H1 (cell line): ENCODE results near the gene OBI1. TPM values are rescaled to one million over a fixed set of nuclear protein-coding genes. Genes with fewer than 3 reads are reported as not detected.

Experiments used
- CTCF ChIA-PET: fragments of 300-600 bp; sonication (Branson Sonifier 250); formaldehyde crosslinking; loops from one replicate; lab custom pipeline; 2021; ENCODE audit not compliant: partially characterized antibody; lab: Charles Lee
- POLR2A ChIA-PET: fragments of 300-600 bp; sonication (Branson Sonifier 250); formaldehyde crosslinking; loops from one replicate; lab custom pipeline; 2021; ENCODE audit warnings: inconsistent platforms; ENCODE audit not compliant: partially characterized antibody; lab: Charles Lee
- DNase-seq, 2 experiments: peaks; one replicate each; pipeline versions ENCODE4 v3.0.0 to v3.0.0-alpha.2; 2010 to 2022; ENCODE audit warnings: low spot score in 2 of 2, low read depth in 1 of 2, mixed read lengths in 1 of 2
- FAIRE-seq: peaks from 2 replicates; lab custom pipeline; 2011; peaks lifted over from hg19 to GRCh38; lab: Jason Lieb, UNC
- H2AFZ ChIP-seq: 2 replicates; pipeline ENCODE4 v1.8.1; 2012; ENCODE audit warnings: low read length, inconsistent platforms
- H2AK5ac ChIP-seq: 2 replicates; pipeline ENCODE4 v1.6.1; 2013; ENCODE audit warnings: low read depth, low read length
- H2BK120ac ChIP-seq: replicated peaks from 2 replicates; pipeline ENCODE3; 2013; ENCODE audit warnings: low read depth, low read length, inconsistent platforms
- H2BK12ac ChIP-seq: 2 replicates; pipeline ENCODE4 v1.6.1; 2013; ENCODE audit warnings: low read depth, low read length
- H2BK15ac ChIP-seq: 2 replicates; pipeline ENCODE4 v1.6.1; 2013; ENCODE audit warnings: low read length
- H2BK20ac ChIP-seq: 2 replicates; pipeline ENCODE4 v1.6.1; 2013; ENCODE audit warnings: low read length
- H2BK5ac ChIP-seq: 2 replicates; pipeline ENCODE4 v1.6.1; 2013; ENCODE audit warnings: low read depth, low read length
- H3K14ac ChIP-seq: 2 replicates; pipeline ENCODE4 v1.6.1; 2013; ENCODE audit warnings: inconsistent platforms; ENCODE audit not compliant: insufficient read length
- H3K18ac ChIP-seq: 2 replicates; pipeline ENCODE4 v1.6.1; 2013; ENCODE audit warnings: low read length; ENCODE audit errors: extremely low read depth
- H3K23ac ChIP-seq: 2 replicates; pipeline ENCODE4 v1.6.1; 2013; ENCODE audit warnings: inconsistent platforms; ENCODE audit not compliant: insufficient read length
- H3K23me2 ChIP-seq: 2 replicates; pipeline ENCODE4 v1.6.1; 2013; ENCODE audit warnings: low read depth, low read length
- H3K27ac ChIP-seq: 2 replicates; pipeline ENCODE4 v1.6.1; 2011; ENCODE audit warnings: low read depth, low read length, inconsistent platforms
- H3K27me3 ChIP-seq, 4 experiments: replicated peaks in 1 of 4; 1 replicate in 1 of 4; 2 replicates in 3 of 4; pipeline versions ENCODE4 v1.6.1 to v1.8.1; 2011 to 2013; ENCODE audit warnings: low read length in 3 of 4, mild to moderate bottlenecking in 3 of 4, inconsistent platforms in 2 of 4, mixed read lengths in 2 of 4, moderate library complexity in 1 of 4; ENCODE audit not compliant: control insufficient read depth in 3 of 4, insufficient read depth in 3 of 4; ENCODE audit errors: extremely low read depth in 1 of 4
- H3K36me3 ChIP-seq, 4 experiments: 2 replicates each; pipeline versions ENCODE4 v1.6.1 to v1.8.1; 2011 to 2013; ENCODE audit warnings: mild to moderate bottlenecking in 4 of 4, low read length in 3 of 4, moderate library complexity in 2 of 4, control low read depth in 1 of 4, inconsistent platforms in 1 of 4; ENCODE audit not compliant: insufficient read depth in 4 of 4, control insufficient read depth in 2 of 4
- H3K4ac ChIP-seq: replicated peaks from 2 replicates; pipeline ENCODE3; 2013; ENCODE audit warnings: low read length, low read depth, mixed read lengths, inconsistent platforms; ENCODE audit not compliant: insufficient read length
- H3K4me1 ChIP-seq, 4 experiments: replicated peaks in 1 of 4; 1 replicate in 1 of 4; 2 replicates in 3 of 4; pipeline versions ENCODE4 v1.6.1 to v1.8.1; 2011 to 2013; ENCODE audit warnings: low read length in 3 of 4, inconsistent platforms in 2 of 4, mixed read lengths in 1 of 4; ENCODE audit not compliant: insufficient read depth in 4 of 4, control insufficient read depth in 3 of 4
- H3K4me2 ChIP-seq, 2 experiments: 2 replicates each; pipeline versions ENCODE4 v1.6.1 to v1.8.1; 2011 to 2013; ENCODE audit warnings: low read depth in 2 of 2, low read length in 2 of 2, control low read depth in 1 of 2, inconsistent platforms in 1 of 2, mild to moderate bottlenecking in 1 of 2; ENCODE audit not compliant: insufficient read depth in 1 of 2
- H3K4me3 ChIP-seq, 4 experiments: fragments of 200-600, 300-600 bp in 1 of 4; sonication (generic), shearing (Covaris generic), sonication (Bioruptor Twin) in 1 of 4; 2 replicates each; pipeline versions ENCODE4 v1.5.1 to v1.8.1; 2011 to 2016; ENCODE audit warnings: low read length in 4 of 4, low read depth in 3 of 4, control low read depth in 2 of 4, inconsistent platforms in 2 of 4, mild to moderate bottlenecking in 2 of 4, mixed read lengths in 1 of 4, moderate library complexity in 1 of 4; ENCODE audit not compliant: insufficient read depth in 2 of 4; ENCODE audit errors: extremely low read depth in 1 of 4
- H3K56ac ChIP-seq: replicated peaks from 2 replicates; pipeline ENCODE3; 2013; ENCODE audit warnings: low read depth, mild to moderate bottlenecking, mixed read lengths, low read length, inconsistent platforms; ENCODE audit not compliant: insufficient read length
- H3K79me1 ChIP-seq: 2 replicates; pipeline ENCODE4 v1.6.1; 2013; ENCODE audit warnings: low read depth, low read length, control low read depth
- H3K79me2 ChIP-seq, 2 experiments: 2 replicates each; pipeline versions ENCODE4 v1.6.1 to v1.8.1; 2012 to 2013; ENCODE audit warnings: low read length in 2 of 2, mild to moderate bottlenecking in 2 of 2, inconsistent platforms in 1 of 2; ENCODE audit not compliant: insufficient read depth in 2 of 2, control insufficient read depth in 1 of 2
- H3K9ac ChIP-seq, 4 experiments: replicated peaks in 1 of 4; 1 replicate in 1 of 4; 2 replicates in 3 of 4; pipeline versions ENCODE4 v1.6.1 to v1.8.1; 2011 to 2013; ENCODE audit warnings: low read depth in 3 of 4, low read length in 3 of 4, control low read depth in 2 of 4, mild to moderate bottlenecking in 2 of 4, moderate library complexity in 2 of 4, inconsistent platforms in 1 of 4; ENCODE audit errors: extremely low read depth in 1 of 4
- H3K9me3 ChIP-seq, 2 experiments: 2 replicates each; pipeline versions ENCODE4 v1.6.1 to v1.8.1; 2012 to 2013; ENCODE audit warnings: mild to moderate bottlenecking in 2 of 2, moderate library complexity in 2 of 2, control low read depth in 1 of 2, inconsistent platforms in 1 of 2, low read depth in 1 of 2, low read length in 1 of 2, mixed read lengths in 1 of 2; ENCODE audit not compliant: insufficient read depth in 2 of 2
- H4K20me1 ChIP-seq, 2 experiments: replicated peaks in 1 of 2; 2 replicates each; pipeline versions ENCODE3 to v1.8.1; 2011 to 2013; ENCODE audit warnings: inconsistent platforms in 2 of 2, low read length in 2 of 2, mild to moderate bottlenecking in 1 of 2; ENCODE audit not compliant: insufficient read depth in 2 of 2, control insufficient read depth in 1 of 2
- H4K5ac ChIP-seq: 2 replicates; pipeline ENCODE4 v1.6.1; 2013; ENCODE audit warnings: low read length, low read depth, mixed read lengths, inconsistent platforms; ENCODE audit not compliant: insufficient read length
- H4K8ac ChIP-seq: 2 replicates; pipeline ENCODE4 v1.8.0; 2013; ENCODE audit warnings: mild to moderate bottlenecking, moderate library complexity, low read length, inconsistent platforms; ENCODE audit not compliant: insufficient read depth; ENCODE audit errors: extremely low read depth
- H4K91ac ChIP-seq: replicated peaks from 2 replicates; pipeline ENCODE3; 2013; ENCODE audit warnings: low read length, mixed read lengths, inconsistent platforms; ENCODE audit not compliant: insufficient read length
- EP300 ChIP-seq, 2 experiments: IDR thresholded peaks; 1 replicate in 1 of 2; 2 replicates in 1 of 2; pipeline ENCODE4 v1.6.1; 2011 to 2012; ENCODE audit warnings: low read depth in 2 of 2, low read length in 2 of 2, mild to moderate bottlenecking in 2 of 2, borderline replicate concordance in 1 of 2, inconsistent platforms in 1 of 2, moderate library complexity in 1 of 2
- FOSL1 ChIP-seq: IDR thresholded peaks from 2 replicates; pipeline ENCODE4 v1.6.1; 2011; ENCODE audit warnings: mild to moderate bottlenecking, low read depth, low read length, moderate library complexity; ENCODE audit not compliant: insufficient read depth
- RFX5 ChIP-seq: IDR thresholded peaks from 2 replicates; pipeline ENCODE4 v1.6.1; 2011; ENCODE audit warnings: low read depth, low read length, improper control_type of control experiment, borderline replicate concordance
- RNF2 ChIP-seq: fragments of 200-900, 300-1000 bp; sonication (generic); IDR thresholded peaks from 2 replicates; pipeline ENCODE4 v1.7.1; 2016; ENCODE audit warnings: borderline replicate concordance, low read depth, mild to moderate bottlenecking, antibody characterized with exemption, low read length; ENCODE audit not compliant: poor library complexity, severe bottlenecking; ENCODE audit errors: missing control alignments
- SIN3A ChIP-seq, 2 experiments: IDR thresholded peaks in 1 of 2; conservative IDR thresholded peaks in 1 of 2; 2 replicates each; pipeline ENCODE4 v1.6.1; 2011 to 2012; ENCODE audit warnings: low read length in 2 of 2, improper control_type of control experiment in 1 of 2, low read depth in 1 of 2, mild to moderate bottlenecking in 1 of 2
- SIX5 ChIP-seq: IDR thresholded peaks from 2 replicates; pipeline ENCODE4 v1.6.1; 2011; ENCODE audit warnings: mild to moderate bottlenecking, low read depth, low read length
- TCF12 ChIP-seq: IDR thresholded peaks from 2 replicates; pipeline ENCODE4 v1.6.1; 2011; ENCODE audit warnings: low read depth, mild to moderate bottlenecking, low read length
- WGBS, 2 experiments: shearing (Covaris generic) in 1 of 2; methylation state at CpG; one replicate each; pipeline versions ENCODE4 v1.1.6 to v1.1.7; 2013 to 2015; ENCODE audit warnings: low lambda C conversion rate in 2 of 2, mixed read lengths in 2 of 2, inconsistent platforms in 1 of 2, low coverage in 1 of 2, missing lambda C conversion rate in 1 of 2; ENCODE audit not compliant: insufficient replicate concordance in 2 of 2, insufficient coverage in 1 of 2, insufficient read length in 1 of 2; ENCODE audit errors: extremely low coverage in 1 of 2, missing lambda C conversion rate in 1 of 2; 5-methylcytosine and 5-hydroxymethylcytosine counted together
- polyA plus RNA-seq, 7 experiments: library from polyadenylated mRNA; depleted of rRNA in 3 of 7; stranded (reverse) in 5 of 7; unstranded in 2 of 7; fragments of >200 nt in 5 of 7; fragments of 200-250 nt in 2 of 7; gene quantifications; 1 replicate in 5 of 7; 2 replicates in 1 of 7; 4 replicates in 1 of 7; pipeline versions ENCODE4 v1.2.1 to v1.2.3, GENCODE V29; 2011 to 2013; ENCODE audit warnings: missing spikeins in 2 of 7, mixed read lengths in 2 of 7
- total RNA-seq: library from RNA; stranded (reverse); fragmentation: NEBNext Ultra II Directional; extraction: Animal tissue kit (Norgen Biotek cat#: 25700); gene quantifications from 2 replicates; pipeline ENCODE4 v1.2.1, GENCODE V29; 2021
- TF ChIP-seq, protein P1 (sequence below): IDR thresholded peaks from 2 replicates; pipeline ENCODE4 v1.6.1; 2011; ENCODE audit warnings: low read depth, mild to moderate bottlenecking, low read length; ENCODE audit not compliant: insufficient read depth
- TF ChIP-seq, protein P2 (sequence below): IDR thresholded peaks from 2 replicates; pipeline ENCODE4 v1.6.1; 2012; ENCODE audit warnings: inconsistent platforms
- TF ChIP-seq, protein P3 (sequence below): IDR thresholded peaks from 2 replicates; pipeline ENCODE4 v1.6.1; 2011; ENCODE audit warnings: low read length, improper control_type of control experiment

Gene OBI1
- total and polyA plus RNA-seq, 2 of the 8 experiments (the other 6 are each of a cell fraction or from before 2014, with no cell fraction given), result 7.1 to 14.3 TPM

DNA sequence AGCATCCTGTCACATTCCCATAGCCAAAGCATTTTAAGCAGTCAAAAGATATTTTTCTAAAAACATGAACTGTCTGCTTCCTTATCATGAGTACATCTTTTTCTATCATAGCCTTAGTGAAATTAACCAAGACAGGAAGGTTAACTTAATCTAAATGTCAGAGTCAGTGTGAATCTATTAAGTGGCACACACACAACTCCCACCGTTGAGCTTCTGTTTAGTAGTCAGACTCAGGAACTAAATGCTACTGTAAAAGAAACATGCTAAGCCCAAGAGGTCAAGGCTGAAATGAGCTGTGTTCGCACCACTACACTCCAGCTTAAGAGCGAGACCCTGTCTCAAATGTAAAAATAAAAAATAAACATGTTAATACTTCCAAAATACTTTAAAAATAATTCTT is 47.9 kb downstream of the OBI1 start:
- Histone ChIP-seq H2BK20ac (no peak overlapping the region), H3K23ac (no peak overlapping the region), H3K27ac (no peak overlapping the region), H3K4ac (no peak overlapping the region), H3K23me2 (peaks cover 14% of the 10 kb centered on the region; the same call in 1 of the 2 replicates), H3K9me3 (no peaks in the 10 kb centered on the region), H4K91ac (no peak overlapping the region), H2BK120ac (no peak overlapping the region), H3K4me1 (peaks cover 7 to 25% (median 13%) of the 10 kb centered on the region in 4 experiments), H2BK5ac (no peak overlapping the region), H4K8ac (no peak overlapping the region), H2AK5ac (no peak overlapping the region), H3K27me3 (peaks cover 42 to 54% (median 53%) of the 10 kb centered on the region in 4 experiments), H4K20me1 (peaks cover 7 to 23% of the 10 kb centered on the region in 2 experiments), H3K18ac (no peak overlapping the region), H2BK12ac (no peak overlapping the region), H3K79me2 (no peaks in the 10 kb centered on the region), H3K14ac (no peak overlapping the region), H3K4me3 (no peak overlapping the region), H3K36me3 (peaks cover 0 to 11% (median 3%) of the 10 kb centered on the region in 4 experiments; a peak in 3 of 8 replicates), H3K9ac (no peak overlapping the region), H2AFZ (no peak overlapping the region), H2BK15ac (no peak overlapping the region), H4K5ac (no peak overlapping the region), H3K4me2 (no peak overlapping the region), H3K79me1 (no peaks in the 10 kb centered on the region), H3K56ac (no peak overlapping the region)
- POLR2A ChIA-PET, result interaction anchor here (0.9 to 1.5 kb wide), 2 partner anchors 21 to 22 kb away, joined by 4 read pairs; no protein-coding TSS in a partner anchor
- no peak for DNase-seq
- WGBS, 2 experiments, result 80% methylated on average over 3 of the region's 3 CpGs; no CpG with 5 or more reads in 1 of the 2 experiments
- CTCF ChIA-PET, result interaction anchor here (0.9 to 1.0 kb wide), 3 partner anchors 11 to 370 kb away, joined by 3 to 4 read pairs (median 3); no protein-coding TSS in a partner anchor
- FAIRE-seq, result no peak
- TF ChIP-seq, protein P1, sequence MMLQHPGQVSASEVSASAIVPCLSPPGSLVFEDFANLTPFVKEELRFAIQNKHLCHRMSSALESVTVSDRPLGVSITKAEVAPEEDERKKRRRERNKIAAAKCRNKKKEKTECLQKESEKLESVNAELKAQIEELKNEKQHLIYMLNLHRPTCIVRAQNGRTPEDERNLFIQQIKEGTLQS, result no peak
- TF ChIP-seq FOSL1, result no peak
- TF ChIP-seq TCF12, result no peak
- no peak for TF ChIP-seq SIX5
- no peak for TF ChIP-seq RNF2
- TF ChIP-seq, protein P2, sequence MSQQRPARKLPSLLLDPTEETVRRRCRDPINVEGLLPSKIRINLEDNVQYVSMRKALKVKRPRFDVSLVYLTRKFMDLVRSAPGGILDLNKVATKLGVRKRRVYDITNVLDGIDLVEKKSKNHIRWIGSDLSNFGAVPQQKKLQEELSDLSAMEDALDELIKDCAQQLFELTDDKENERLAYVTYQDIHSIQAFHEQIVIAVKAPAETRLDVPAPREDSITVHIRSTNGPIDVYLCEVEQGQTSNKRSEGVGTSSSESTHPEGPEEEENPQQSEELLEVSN, result no peak
- TF ChIP-seq RFX5, result no peak
- TF ChIP-seq, protein P3, sequence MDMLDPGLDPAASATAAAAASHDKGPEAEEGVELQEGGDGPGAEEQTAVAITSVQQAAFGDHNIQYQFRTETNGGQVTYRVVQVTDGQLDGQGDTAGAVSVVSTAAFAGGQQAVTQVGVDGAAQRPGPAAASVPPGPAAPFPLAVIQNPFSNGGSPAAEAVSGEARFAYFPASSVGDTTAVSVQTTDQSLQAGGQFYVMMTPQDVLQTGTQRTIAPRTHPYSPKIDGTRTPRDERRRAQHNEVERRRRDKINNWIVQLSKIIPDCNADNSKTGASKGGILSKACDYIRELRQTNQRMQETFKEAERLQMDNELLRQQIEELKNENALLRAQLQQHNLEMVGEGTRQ, result no peak
- TF ChIP-seq SIN3A (conservative IDR thresholded peaks at IDR 0.05 in 1 of 2, IDR thresholded peaks at IDR 0.05 in 1 of 2; ENCODE audit: low read depth in 1 of 2, low read length in 2 of 2), result no peak
- no peak for TF ChIP-seq EP300 (IDR thresholded peaks at IDR 0.05; ENCODE audit: borderline replicate concordance in 1 of 2, low read depth in 2 of 2, low read length in 2 of 2)
